Measurements from ENCODE around the gene FTL. TPM values are rescaled to one million over a fixed set of nuclear protein-coding genes. Genes with fewer than 3 reads are reported as not detected.
A peak's percentile ranks its signal among the peaks of the same experiment; 100 is the strongest.

FTL gene
- total RNA-seq, 1 experiment from 2014 or later: 1,983 TPM

- Histone ChIP-seq H3K4me1 (ENCODE audit: insufficient read depth, low read length, poor library complexity, severe bottlenecking) (peaks cover 14% of the 10 kb centered on the region), H3K27me3 (replicated peaks; ENCODE audit: insufficient read depth, low read depth, low read length, poor library complexity) (no peaks in the 10 kb centered on the region), H3K36me3 (ENCODE audit: insufficient read depth, low read length, poor library complexity, severe bottlenecking) (peaks cover 18% of the 10 kb centered on the region), H3K27ac (ENCODE audit: low read depth, low read length, poor library complexity, severe bottlenecking) (peak overlapping the region; percentile 85), H3K4me3 (ENCODE audit: low read depth, low read length, poor library complexity, severe bottlenecking) (peak overlapping the region; percentile 79), H3K9me3 (ENCODE audit: low read depth, low read length, poor library complexity, severe bottlenecking) (no peaks in the 10 kb centered on the region)
- CTCF ChIA-PET: no interaction called here
- no peak for DNase-seq (ENCODE audit: low spot score)
- intact Hi-C loops (cut with micrococcal nuclease; ENCODE audit: unreplicated experiment): loop anchor here (5.0 kb wide), 1 partner anchor 221 kb away; no protein-coding TSS in a partner anchor
- no peak for TF ChIP-seq CTCF (conservative IDR thresholded peaks at IDR 0.05; ENCODE audit: low read depth, low read length)
- TF ChIP-seq EZH2 (IDR thresholded peaks at IDR 0.05; ENCODE audit: borderline replicate concordance, low read depth, low read length, poor library complexity, severe bottlenecking): no peak
- POLR2A ChIA-PET (ENCODE audit: low non-redundant PET): no interaction called here
- no TSS peak for BruUV-seq (replicated peaks)
Observed at GRCh38 chr19:48991011-48991609, 26.0 kb downstream of the FTL start.

GRCh38 chr19:48991873-48992580, 26.9 kb downstream of the FTL start:
- peak overlapping the region; percentile 79 for H3K4me3 ChIP-seq (ENCODE audit: low read depth, low read length, poor library complexity, severe bottlenecking)
- ChIA-PET CTCF (interaction anchor here (2.1 kb wide), 1 partner anchor 21 kb away, joined by 14 read pairs; no protein-coding TSS in a partner anchor), POLR2A (ENCODE audit: low non-redundant PET) (interaction anchor here (0.6 to 0.8 kb wide), 2 partner anchors 37 to 207 kb away, joined by 3 to 4 read pairs; no protein-coding TSS in a partner anchor)
- peaks cover 14% of the 10 kb centered on the region for H3K36me3 ChIP-seq (ENCODE audit: insufficient read depth, low read length, poor library complexity, severe bottlenecking)
- H3K4me1 ChIP-seq (ENCODE audit: insufficient read depth, low read length, poor library complexity, severe bottlenecking): peaks cover 14% of the 10 kb centered on the region
- TF ChIP-seq CTCF (conservative IDR thresholded peaks at IDR 0.05; ENCODE audit: low read depth, low read length): no peak
- no peak for TF ChIP-seq EZH2 (IDR thresholded peaks at IDR 0.05; ENCODE audit: borderline replicate concordance, low read depth, low read length, poor library complexity, severe bottlenecking)
- H3K27me3 ChIP-seq (replicated peaks; ENCODE audit: insufficient read depth, low read depth, low read length, poor library complexity): no peaks in the 10 kb centered on the region
- H3K27ac ChIP-seq (ENCODE audit: low read depth, low read length, poor library complexity, severe bottlenecking): peak overlapping the region; percentile 85
- intact Hi-C loops (cut with micrococcal nuclease; ENCODE audit: unreplicated experiment): loop anchor here (5.0 kb wide), 1 partner anchor 220 kb away; no protein-coding TSS in a partner anchor
- BruUV-seq (replicated peaks): no TSS peak
- DNase-seq (ENCODE audit: low spot score): peak; percentile 68
- no peaks in the 10 kb centered on the region for H3K9me3 ChIP-seq (ENCODE audit: low read depth, low read length, poor library complexity, severe bottlenecking)

GRCh38 chr19:48992581-48993174, 27.6 kb downstream of the FTL start:
- CTCF ChIA-PET: interaction anchor here (0.6 to 2.1 kb wide), 4 partner anchors 9 to 381 kb away, joined by 3 to 14 read pairs (median 6); partner anchors contain the start of gene NUCB1
- Histone ChIP-seq H3K27ac (ENCODE audit: low read depth, low read length, poor library complexity, severe bottlenecking) (peak overlapping the region; percentile 85), H3K9me3 (ENCODE audit: low read depth, low read length, poor library complexity, severe bottlenecking) (no peaks in the 10 kb centered on the region), H3K4me3 (ENCODE audit: low read depth, low read length, poor library complexity, severe bottlenecking) (peak overlapping the region; percentile 79), H3K36me3 (ENCODE audit: insufficient read depth, low read length, poor library complexity, severe bottlenecking) (peaks cover 14% of the 10 kb centered on the region), H3K4me1 (ENCODE audit: insufficient read depth, low read length, poor library complexity, severe bottlenecking) (peaks cover 14% of the 10 kb centered on the region), H3K27me3 (replicated peaks; ENCODE audit: insufficient read depth, low read depth, low read length, poor library complexity) (no peaks in the 10 kb centered on the region)
- intact Hi-C loops (cut with micrococcal nuclease; ENCODE audit: unreplicated experiment): loop anchor here (5.0 kb wide), 1 partner anchor 220 kb away; no protein-coding TSS in a partner anchor
- no TSS peak for BruUV-seq (replicated peaks)
- POLR2A ChIA-PET (ENCODE audit: low non-redundant PET): interaction anchor here (0.6 to 0.8 kb wide), 2 partner anchors 38 to 206 kb away, joined by 3 to 4 read pairs; no protein-coding TSS in a partner anchor
- DNase-seq (ENCODE audit: low spot score): no peak
- TF ChIP-seq EZH2 (IDR thresholded peaks at IDR 0.05; ENCODE audit: borderline replicate concordance, low read depth, low read length, poor library complexity, severe bottlenecking) (no peak), CTCF (conservative IDR thresholded peaks at IDR 0.05; ENCODE audit: low read depth, low read length) (no peak)
